ENCODE data around the gene ATP9A.
A peak's percentile ranks its signal among the peaks of the same experiment; 100 is the strongest.
"Not testable (repeated sequence)": the region's sequence is repeated elsewhere in the genome, so short reads cannot be mapped to it uniquely, and the experiment has no call there.

Gene ATP9A

GRCh38 chr20:51725584-51726176 is 42.5 kb downstream of the ATP9A start:
- Histone ChIP-seq H3K4me1 (ENCODE audit: control insufficient read depth, insufficient read depth, low read length) (peaks cover 7% of the 10 kb centered on the region), H3K36me3 (ENCODE audit: control insufficient read depth in 2 of 2, insufficient read depth in 1 of 2, low read length in 2 of 2) (no peaks in the 10 kb centered on the region; a peak in 1 of 3 replicates), H3K4me3 (ENCODE audit: low read depth, low read length) (no peak overlapping the region), H3K27ac (ENCODE audit: extremely low read depth, low read depth, low read length) (peak overlapping the region; percentile 22; the same call in 1 of the 2 replicates), H3K9me3 (ENCODE audit: control insufficient read depth, insufficient read depth, low read depth, low read length) (no peaks in the 10 kb centered on the region)
- CTCF ChIA-PET, result interaction anchor here (0.7 to 0.9 kb wide), 2 partner anchors 25 to 78 kb away, joined by 3 read pairs; no protein-coding TSS in a partner anchor
- POLR2A ChIA-PET, result no interaction called here
- TF ChIP-seq ZNF10 (tag by site-specific recombination; IDR thresholded peaks at IDR 0.05), result no peak
- TF ChIP-seq GLI4 (tag by site-specific recombination; IDR thresholded peaks at IDR 0.05), result no peak
- TF ChIP-seq ZNF132 (tag by site-specific recombination; IDR thresholded peaks at IDR 0.05; ENCODE audit: borderline replicate concordance), result no peak
- TF ChIP-seq ZNF561 (tag by site-specific recombination; IDR thresholded peaks at IDR 0.05; ENCODE audit: borderline replicate concordance), result 0 out of 2 replicates have a peak, but pooled peaks have one; percentile 42
- no peak for TF ChIP-seq ZNF184 (tag by site-specific recombination; IDR thresholded peaks at IDR 0.05)

- CTCF ChIA-PET, result interaction anchor here (0.6 to 1.6 kb wide), 3 partner anchors 30 to 727 kb away, joined by 3 read pairs; no protein-coding TSS in a partner anchor
- H3K27ac ChIP-seq (ENCODE audit: extremely low read depth, low read depth, low read length); H3K4me1 ChIP-seq (ENCODE audit: control insufficient read depth, insufficient read depth, low read length); H3K36me3 ChIP-seq (ENCODE audit: control insufficient read depth in 2 of 2, insufficient read depth in 1 of 2, low read length in 2 of 2); POLR2A ChIA-PET; H3K9me3 ChIP-seq (ENCODE audit: control insufficient read depth, insufficient read depth, low read depth, low read length); H3K4me3 ChIP-seq (ENCODE audit: low read depth, low read length): not testable (repeated sequence)
- TF ChIP-seq, protein P1, sequence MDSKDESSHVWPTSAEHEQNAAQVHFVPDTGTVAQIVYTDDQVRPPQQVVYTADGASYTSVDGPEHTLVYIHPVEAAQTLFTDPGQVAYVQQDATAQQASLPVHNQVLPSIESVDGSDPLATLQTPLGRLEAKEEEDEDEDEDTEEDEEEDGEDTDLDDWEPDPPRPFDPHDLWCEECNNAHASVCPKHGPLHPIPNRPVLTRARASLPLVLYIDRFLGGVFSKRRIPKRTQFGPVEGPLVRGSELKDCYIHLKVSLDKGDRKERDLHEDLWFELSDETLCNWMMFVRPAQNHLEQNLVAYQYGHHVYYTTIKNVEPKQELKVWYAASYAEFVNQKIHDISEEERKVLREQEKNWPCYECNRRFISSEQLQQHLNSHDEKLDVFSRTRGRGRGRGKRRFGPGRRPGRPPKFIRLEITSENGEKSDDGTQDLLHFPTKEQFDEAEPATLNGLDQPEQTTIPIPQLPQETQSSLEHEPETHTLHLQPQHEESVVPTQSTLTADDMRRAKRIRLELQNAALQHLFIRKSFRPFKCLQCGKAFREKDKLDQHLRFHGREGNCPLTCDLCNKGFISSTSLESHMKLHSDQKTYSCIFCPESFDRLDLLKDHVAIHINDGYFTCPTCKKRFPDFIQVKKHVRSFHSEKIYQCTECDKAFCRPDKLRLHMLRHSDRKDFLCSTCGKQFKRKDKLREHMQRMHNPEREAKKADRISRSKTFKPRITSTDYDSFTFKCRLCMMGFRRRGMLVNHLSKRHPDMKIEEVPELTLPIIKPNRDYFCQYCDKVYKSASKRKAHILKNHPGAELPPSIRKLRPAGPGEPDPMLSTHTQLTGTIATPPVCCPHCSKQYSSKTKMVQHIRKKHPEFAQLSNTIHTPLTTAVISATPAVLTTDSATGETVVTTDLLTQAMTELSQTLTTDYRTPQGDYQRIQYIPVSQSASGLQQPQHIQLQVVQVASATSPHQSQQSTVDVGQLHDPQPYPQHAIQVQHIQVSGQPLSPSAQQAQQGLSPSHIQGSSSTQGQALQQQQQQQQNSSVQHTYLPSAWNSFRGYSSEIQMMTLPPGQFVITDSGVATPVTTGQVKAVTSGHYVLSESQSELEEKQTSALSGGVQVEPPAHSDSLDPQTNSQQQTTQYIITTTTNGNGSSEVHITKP (tag by site-specific recombination; IDR thresholded peaks at IDR 0.05), result peak; percentile 36; the same call in 1 of the 2 replicates
- 0 out of 2 replicates have a peak, but pooled peaks have one; percentile 37 for TF ChIP-seq ZNF146 (tag by site-specific recombination; IDR thresholded peaks at IDR 0.05)
Measured at GRCh38 chr20:51723026-51723425, 45.2 kb downstream of the ATP9A start.

DNA sequence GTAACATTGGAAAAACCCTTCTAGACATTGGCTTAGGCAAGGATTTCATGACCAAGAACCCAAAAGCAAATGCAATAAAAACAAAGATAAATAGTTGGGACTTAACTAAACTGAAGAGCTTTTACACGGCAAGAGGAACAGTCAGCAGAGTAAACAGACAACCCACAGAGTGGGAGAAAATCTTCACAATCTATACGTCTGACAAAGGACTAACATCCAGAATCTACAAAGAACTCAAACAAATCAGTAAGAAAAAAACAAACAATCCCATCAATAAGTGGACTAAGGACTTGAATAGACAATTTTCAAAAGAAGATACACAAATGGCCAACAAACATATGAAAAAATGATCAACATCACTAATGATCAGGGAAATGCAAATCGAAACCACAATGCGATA is 45.9 kb downstream of the ATP9A start:
- POLR2A ChIA-PET, result not testable (repeated sequence)

GRCh38 chr20:51720854-51721253 is 47.3 kb downstream of the ATP9A start:
- Histone ChIP-seq H3K4me1 (ENCODE audit: control insufficient read depth, insufficient read depth, low read length) (peaks cover 7% of the 10 kb centered on the region), H3K9me3 (ENCODE audit: control insufficient read depth, insufficient read depth, low read depth, low read length) (no peaks in the 10 kb centered on the region), H3K36me3 (ENCODE audit: control insufficient read depth in 2 of 2, insufficient read depth in 1 of 2, low read length in 2 of 2) (no peaks in the 10 kb centered on the region; a peak in 1 of 3 replicates), H3K4me3 (ENCODE audit: low read depth, low read length) (no peak overlapping the region), H3K27ac (ENCODE audit: extremely low read depth, low read depth, low read length) (no peak overlapping the region)
- POLR2A ChIA-PET, result no interaction called here
- CTCF ChIA-PET, result no interaction called here
- no peak for TF ChIP-seq ZNF132 (tag by site-specific recombination; IDR thresholded peaks at IDR 0.05; ENCODE audit: borderline replicate concordance)
- TF ChIP-seq, protein P2, sequence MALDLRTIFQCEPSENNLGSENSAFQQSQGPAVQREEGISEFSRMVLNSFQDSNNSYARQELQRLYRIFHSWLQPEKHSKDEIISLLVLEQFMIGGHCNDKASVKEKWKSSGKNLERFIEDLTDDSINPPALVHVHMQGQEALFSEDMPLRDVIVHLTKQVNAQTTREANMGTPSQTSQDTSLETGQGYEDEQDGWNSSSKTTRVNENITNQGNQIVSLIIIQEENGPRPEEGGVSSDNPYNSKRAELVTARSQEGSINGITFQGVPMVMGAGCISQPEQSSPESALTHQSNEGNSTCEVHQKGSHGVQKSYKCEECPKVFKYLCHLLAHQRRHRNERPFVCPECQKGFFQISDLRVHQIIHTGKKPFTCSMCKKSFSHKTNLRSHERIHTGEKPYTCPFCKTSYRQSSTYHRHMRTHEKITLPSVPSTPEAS (tag by site-specific recombination; IDR thresholded peaks at IDR 0.05), result no peak
- no peak for TF ChIP-seq HOXC10 (CRISPR knock-in tag; IDR thresholded peaks at IDR 0.05)
- TF ChIP-seq ZBTB7A (tag by site-specific recombination; IDR thresholded peaks at IDR 0.05; ENCODE audit: low read depth), result no peak
- no peak for TF ChIP-seq ZBTB44 (tag by site-specific recombination; IDR thresholded peaks at IDR 0.05)
- no peak for TF ChIP-seq ZIC2 (tag by site-specific recombination; IDR thresholded peaks at IDR 0.05)
- no peak for TF ChIP-seq ZNF37A (tag by site-specific recombination; IDR thresholded peaks at IDR 0.05)
- TF ChIP-seq SP7 (tag by site-specific recombination; IDR thresholded peaks at IDR 0.05), result no peak
- no peak for TF ChIP-seq KLF10 (tag by site-specific recombination; IDR thresholded peaks at IDR 0.05)
- no peak for TF ChIP-seq ZBTB10 (tag by site-specific recombination; IDR thresholded peaks at IDR 0.05)
- no peak for TF ChIP-seq ZNF843 (tag by site-specific recombination; IDR thresholded peaks at IDR 0.05)

More for the DNA sequence above, 45.9 kb downstream of the ATP9A start:
- H3K27ac ChIP-seq (ENCODE audit: extremely low read depth, low read depth, low read length); H3K36me3 ChIP-seq (ENCODE audit: control insufficient read depth in 2 of 2, insufficient read depth in 1 of 2, low read length in 2 of 2); H3K4me3 ChIP-seq (ENCODE audit: low read depth, low read length); H3K4me1 ChIP-seq (ENCODE audit: control insufficient read depth, insufficient read depth, low read length); H3K9me3 ChIP-seq (ENCODE audit: control insufficient read depth, insufficient read depth, low read depth, low read length): not testable (repeated sequence)
- TF ChIP-seq GLIS1 (tag by site-specific recombination; IDR thresholded peaks at IDR 0.05) (0 out of 2 replicates have a peak, but pooled peaks have one; percentile 5), FEZF1 (tag by site-specific recombination; IDR thresholded peaks at IDR 0.05) (0 out of 2 replicates have a peak, but pooled peaks have one; percentile 13), EGR2 (tag by site-specific recombination; IDR thresholded peaks at IDR 0.05; ENCODE audit: low read depth) (0 out of 2 replicates have a peak, but pooled peaks have one; percentile 10)
- CTCF ChIA-PET, result interaction anchor here (0.6 kb wide), 1 partner anchor 726 kb away, joined by 3 read pairs; no protein-coding TSS in a partner anchor

All from HEK293 (cell line).